Suprapubic skin (tissue), 4 donors: ENCODE data around the gene NAP1L4. TPM values are rescaled to one million over a fixed set of nuclear protein-coding genes. Genes with fewer than 3 reads are reported as not detected.

Experiments used
- DNase-seq, 2 donors: peaks; one replicate each; pipeline ENCODE4 v3.0.0-alpha.2; 2019; ENCODE audit warnings: low spot score in 2 of 2
- H3K27ac ChIP-seq: fragments of 200-600 bp; sonication (generic); one replicate; pipeline ENCODE4 v1.5.1; 2019
- H3K27me3 ChIP-seq: fragments of 200-600 bp; sonication (generic); one replicate; pipeline ENCODE4 v1.5.1; 2019
- H3K36me3 ChIP-seq: fragments of 200-600 bp; sonication (generic); one replicate; pipeline ENCODE4 v1.5.1; 2019
- H3K4me1 ChIP-seq: fragments of 200-600 bp; sonication (generic); one replicate; pipeline ENCODE4 v1.5.1; 2019
- H3K4me3 ChIP-seq: fragments of 200-600 bp; sonication (generic); one replicate; pipeline ENCODE4 v1.5.1; 2019; ENCODE audit warnings: mild to moderate bottlenecking
- H3K9me3 ChIP-seq: fragments of 200-600 bp; sonication (generic); one replicate; pipeline ENCODE4 v1.5.1; 2019
- EP300 ChIP-seq: sonication (generic); formaldehyde crosslinking; IDR thresholded peaks from one replicate; pipeline ENCODE4 v1.6.1; 2017; ENCODE audit warnings: antibody characterized with exemption
- POLR2A ChIP-seq, 2 donors: fragments of 450-650 bp; IDR thresholded peaks; one replicate each; pipeline ENCODE4 v1.6.1; 2017; ENCODE audit warnings: antibody characterized with exemption in 2 of 2, mild to moderate bottlenecking in 2 of 2, moderate library complexity in 2 of 2
- POLR2AphosphoS5 ChIP-seq, 3 donors: sonication (generic); formaldehyde crosslinking; IDR thresholded peaks; one replicate each; pipeline ENCODE4 v1.6.1; 2017; ENCODE audit warnings: antibody characterized with exemption in 3 of 3
- WGBS: methylation state at CpG from one replicate; pipeline ENCODE4 v1.1.5; 2018; 5-methylcytosine and 5-hydroxymethylcytosine counted together
- total RNA-seq, 4 donors: library from RNA; depleted of rRNA; stranded (reverse); fragments of >200 nt; gene quantifications; one replicate each; pipeline ENCODE4 v1.1.0, GENCODE V29; 2016
- TF ChIP-seq, protein P1 (sequence below), 2 donors: fragments of 200-600 bp in 1 of 2; fragments of 450-650 bp in 1 of 2; sonication (generic) in 1 of 2; IDR thresholded peaks; one replicate each; pipeline ENCODE4 v1.5.1; 2016 to 2019; ENCODE audit warnings: antibody characterized with exemption in 2 of 2, mild to moderate bottlenecking in 1 of 2, moderate library complexity in 1 of 2

The NAP1L4 gene
- total RNA-seq, 4 donors from 2014 or later, result 70.7 to 150 (median 97.5) TPM

DNA sequence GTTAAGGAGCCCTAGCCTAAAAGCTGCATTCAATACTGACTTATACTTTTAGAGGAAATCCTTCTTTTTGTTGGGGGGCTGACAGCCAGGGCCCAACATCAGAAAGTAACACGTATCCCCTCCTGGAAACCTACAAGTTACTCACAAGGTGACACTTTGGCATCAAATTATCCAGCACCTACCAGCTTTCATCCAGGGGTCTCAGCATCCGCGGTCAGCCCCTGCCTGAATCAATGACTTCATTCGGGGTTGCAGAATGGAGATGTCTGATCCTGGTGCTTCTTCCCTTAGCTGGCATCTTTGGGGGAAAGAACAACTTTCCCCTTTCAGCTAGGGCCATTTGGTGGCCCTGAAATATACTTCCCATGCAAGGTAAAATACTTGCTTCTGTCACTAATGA is 5.3 kb upstream of the NAP1L4 start:
- H3K36me3 ChIP-seq, result peaks cover 24% of the 10 kb centered on the region
- no peak overlapping the region for H3K27ac ChIP-seq
- H3K9me3 ChIP-seq, result no peaks in the 10 kb centered on the region
- H3K4me1 ChIP-seq, result peaks cover 33% of the 10 kb centered on the region
- no peak overlapping the region for H3K4me3 ChIP-seq
- no peaks in the 10 kb centered on the region for H3K27me3 ChIP-seq
- peak in 1 of 2 donors; percentile 44 for DNase-seq
- 94% methylated on average over 3 of the region's 4 CpGs for WGBS
- TF ChIP-seq POLR2AphosphoS5 (IDR thresholded peaks at IDR 0.05) (no peak), POLR2A (IDR thresholded peaks at IDR 0.05) (no peak), EP300 (no peak)
- TF ChIP-seq, protein P1, sequence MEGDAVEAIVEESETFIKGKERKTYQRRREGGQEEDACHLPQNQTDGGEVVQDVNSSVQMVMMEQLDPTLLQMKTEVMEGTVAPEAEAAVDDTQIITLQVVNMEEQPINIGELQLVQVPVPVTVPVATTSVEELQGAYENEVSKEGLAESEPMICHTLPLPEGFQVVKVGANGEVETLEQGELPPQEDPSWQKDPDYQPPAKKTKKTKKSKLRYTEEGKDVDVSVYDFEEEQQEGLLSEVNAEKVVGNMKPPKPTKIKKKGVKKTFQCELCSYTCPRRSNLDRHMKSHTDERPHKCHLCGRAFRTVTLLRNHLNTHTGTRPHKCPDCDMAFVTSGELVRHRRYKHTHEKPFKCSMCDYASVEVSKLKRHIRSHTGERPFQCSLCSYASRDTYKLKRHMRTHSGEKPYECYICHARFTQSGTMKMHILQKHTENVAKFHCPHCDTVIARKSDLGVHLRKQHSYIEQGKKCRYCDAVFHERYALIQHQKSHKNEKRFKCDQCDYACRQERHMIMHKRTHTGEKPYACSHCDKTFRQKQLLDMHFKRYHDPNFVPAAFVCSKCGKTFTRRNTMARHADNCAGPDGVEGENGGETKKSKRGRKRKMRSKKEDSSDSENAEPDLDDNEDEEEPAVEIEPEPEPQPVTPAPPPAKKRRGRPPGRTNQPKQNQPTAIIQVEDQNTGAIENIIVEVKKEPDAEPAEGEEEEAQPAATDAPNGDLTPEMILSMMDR (IDR thresholded peaks at IDR 0.05), result no peak

- DNase-seq, result peak; percentile 30 to 66
- H3K27me3 ChIP-seq, result no peaks in the 10 kb centered on the region
These were observed 4.8 kb upstream of the NAP1L4 start for GRCh38 chr11:2996976-2997375.

GRCh38 chr11:2995893-2996554 is 3.9 kb upstream of the NAP1L4 start:
- peak; percentile 47 to 74 for DNase-seq
- 85% methylated on average over 13 of the region's 14 CpGs for WGBS

More at GRCh38 chr11:2996976-2997375, 4.8 kb upstream of the NAP1L4 start:
- TF ChIP-seq EP300 (no peak), POLR2A (IDR thresholded peaks at IDR 0.05) (no peak)
- 76% methylated on average over 6 of the region's 6 CpGs for WGBS
- H3K4me1 ChIP-seq, result peaks cover 29% of the 10 kb centered on the region
- H3K36me3 ChIP-seq, result peaks cover 20% of the 10 kb centered on the region
- H3K27ac ChIP-seq, result no peak overlapping the region
- no peaks in the 10 kb centered on the region for H3K9me3 ChIP-seq
- H3K4me3 ChIP-seq, result no peak overlapping the region

DNA sequence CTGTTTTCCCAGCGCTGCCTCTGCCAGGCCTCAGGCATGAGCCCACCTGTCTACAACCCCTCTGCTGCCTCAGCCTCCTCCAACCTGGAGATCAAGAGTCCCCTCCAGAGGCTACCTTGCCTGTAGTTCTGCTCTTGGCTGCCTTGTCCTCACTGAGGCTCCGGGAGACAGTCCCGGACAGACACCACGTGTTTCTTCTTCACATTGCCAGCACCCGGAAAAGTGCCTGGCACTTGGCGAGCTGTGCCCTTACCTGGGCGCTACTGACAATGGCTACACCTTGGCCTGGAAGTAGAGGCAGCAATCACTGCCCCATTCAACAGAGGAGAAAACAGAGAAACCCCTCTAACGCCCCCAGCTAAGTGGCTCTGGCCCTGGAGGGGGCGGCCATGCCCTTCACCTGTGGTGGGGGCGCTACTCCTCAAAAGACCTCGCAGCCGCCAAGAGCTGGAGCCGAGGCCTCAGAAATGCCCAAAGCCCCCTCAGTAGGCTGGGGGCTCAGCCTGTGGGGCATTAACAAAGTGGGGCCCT is 3.0 kb upstream of the NAP1L4 start:
- WGBS, result 72% methylated on average over 4 of the region's 13 CpGs
- TF ChIP-seq POLR2A (IDR thresholded peaks at IDR 0.05) (no peak), EP300 (no peak), POLR2AphosphoS5 (IDR thresholded peaks at IDR 0.05) (no peak)
- TF ChIP-seq, protein P1 (IDR thresholded peaks at IDR 0.05), result no peak
- peak; percentile 48 to 60 for DNase-seq
- peaks cover 23% of the 10 kb centered on the region for H3K4me1 ChIP-seq
- H3K27ac ChIP-seq, result no peak overlapping the region
- H3K36me3 ChIP-seq, result peaks cover 3% of the 10 kb centered on the region
- no peaks in the 10 kb centered on the region for H3K9me3 ChIP-seq
- H3K27me3 ChIP-seq, result no peaks in the 10 kb centered on the region
- no peak overlapping the region for H3K4me3 ChIP-seq

More at GRCh38 chr11:2995893-2996554, 3.9 kb upstream of the NAP1L4 start:
- H3K4me3 ChIP-seq, result no peak overlapping the region
- H3K9me3 ChIP-seq, result no peaks in the 10 kb centered on the region
- peaks cover 10% of the 10 kb centered on the region for H3K36me3 ChIP-seq
- no peak overlapping the region for H3K27ac ChIP-seq
- no peak for TF ChIP-seq POLR2A (IDR thresholded peaks at IDR 0.05)
- no peak for TF ChIP-seq EP300
- TF ChIP-seq, protein P1 (IDR thresholded peaks at IDR 0.05), result no peak
- no peak for TF ChIP-seq POLR2AphosphoS5 (IDR thresholded peaks at IDR 0.05)
- H3K4me1 ChIP-seq, result peaks cover 23% of the 10 kb centered on the region
- no peaks in the 10 kb centered on the region for H3K27me3 ChIP-seq

DNA sequence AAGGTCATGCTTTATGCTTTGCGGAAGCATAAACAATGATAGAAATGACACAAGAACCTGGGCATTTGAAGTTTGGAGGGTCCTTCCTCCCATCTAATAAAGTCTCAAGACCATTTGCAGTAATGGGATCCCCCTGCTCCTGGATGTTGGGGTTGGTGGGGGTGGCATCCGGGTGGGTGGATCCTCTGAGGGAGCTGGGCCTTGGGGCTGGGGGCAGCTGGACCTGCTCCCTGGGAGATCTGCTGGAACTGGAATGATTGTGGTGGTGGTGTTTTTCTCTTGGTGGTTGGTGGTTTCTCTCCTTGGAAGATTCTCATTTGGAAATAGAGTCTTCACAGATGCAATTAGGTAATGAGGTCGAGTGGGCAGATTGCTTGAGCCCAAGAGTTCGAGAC is 2.2 kb upstream of the NAP1L4 start:
- 93% methylated on average over 2 of the region's 4 CpGs for WGBS
- no peaks in the 10 kb centered on the region for H3K9me3 ChIP-seq
- H3K4me3 ChIP-seq, result no peak overlapping the region
- no peak overlapping the region for H3K27ac ChIP-seq
- H3K4me1 ChIP-seq, result peaks cover 27% of the 10 kb centered on the region
- peak; percentile 47 to 49 for DNase-seq
- TF ChIP-seq POLR2A (IDR thresholded peaks at IDR 0.05), result no peak
- no peak for TF ChIP-seq POLR2AphosphoS5 (IDR thresholded peaks at IDR 0.05)
- no peak for TF ChIP-seq EP300
- TF ChIP-seq, protein P1 (IDR thresholded peaks at IDR 0.05), result no peak
- H3K27me3 ChIP-seq, result no peaks in the 10 kb centered on the region
- H3K36me3 ChIP-seq, result no peaks in the 10 kb centered on the region
